GM12892 (cell line): ENCODE data around the gene TMCC3.

Experiments used
- POLR2A ChIP-seq: IDR thresholded peaks from 2 replicates; pipeline ENCODE4 v1.6.1; 2011; ENCODE audit warnings: low read depth, low read length, control low read depth
- POLR2AphosphoS5 ChIP-seq: IDR thresholded peaks from 2 replicates; pipeline ENCODE4 v1.6.1; 2011; ENCODE audit warnings: low read depth, low read length, control low read depth
- TAF1 ChIP-seq: IDR thresholded peaks from 2 replicates; pipeline ENCODE4 v1.6.1; 2011; ENCODE audit warnings: low read depth, mild to moderate bottlenecking, control low read depth, low read length, borderline replicate concordance

DNA sequence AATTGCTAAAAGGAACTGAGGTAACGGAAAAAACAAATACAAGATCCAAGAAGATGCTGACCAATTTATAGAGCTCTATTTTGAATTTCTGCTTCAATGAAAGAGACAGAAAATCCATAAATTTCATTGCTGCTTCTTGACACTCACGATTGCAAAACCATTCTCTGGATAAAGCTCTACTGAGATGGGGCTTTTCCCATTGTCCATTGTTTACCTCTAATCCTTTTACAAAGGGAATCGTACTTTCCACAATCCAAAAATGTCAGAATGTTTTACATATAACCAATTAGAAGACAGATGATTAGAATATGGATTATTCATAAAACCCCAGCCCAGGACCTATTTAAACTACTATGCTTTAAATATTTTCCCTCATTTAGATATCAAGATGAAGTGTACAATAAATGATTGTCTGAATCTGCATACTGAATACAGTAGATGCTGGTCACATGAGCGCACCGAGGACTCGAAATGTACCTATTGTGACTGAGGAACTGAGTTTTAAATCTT is 16.7 kb upstream of the TMCC3 start:
- no peak for TF ChIP-seq POLR2A
- no peak for TF ChIP-seq TAF1
- TF ChIP-seq POLR2AphosphoS5: no peak
